ENCODE data around the gene UTF1.

Gene UTF1

DNA sequence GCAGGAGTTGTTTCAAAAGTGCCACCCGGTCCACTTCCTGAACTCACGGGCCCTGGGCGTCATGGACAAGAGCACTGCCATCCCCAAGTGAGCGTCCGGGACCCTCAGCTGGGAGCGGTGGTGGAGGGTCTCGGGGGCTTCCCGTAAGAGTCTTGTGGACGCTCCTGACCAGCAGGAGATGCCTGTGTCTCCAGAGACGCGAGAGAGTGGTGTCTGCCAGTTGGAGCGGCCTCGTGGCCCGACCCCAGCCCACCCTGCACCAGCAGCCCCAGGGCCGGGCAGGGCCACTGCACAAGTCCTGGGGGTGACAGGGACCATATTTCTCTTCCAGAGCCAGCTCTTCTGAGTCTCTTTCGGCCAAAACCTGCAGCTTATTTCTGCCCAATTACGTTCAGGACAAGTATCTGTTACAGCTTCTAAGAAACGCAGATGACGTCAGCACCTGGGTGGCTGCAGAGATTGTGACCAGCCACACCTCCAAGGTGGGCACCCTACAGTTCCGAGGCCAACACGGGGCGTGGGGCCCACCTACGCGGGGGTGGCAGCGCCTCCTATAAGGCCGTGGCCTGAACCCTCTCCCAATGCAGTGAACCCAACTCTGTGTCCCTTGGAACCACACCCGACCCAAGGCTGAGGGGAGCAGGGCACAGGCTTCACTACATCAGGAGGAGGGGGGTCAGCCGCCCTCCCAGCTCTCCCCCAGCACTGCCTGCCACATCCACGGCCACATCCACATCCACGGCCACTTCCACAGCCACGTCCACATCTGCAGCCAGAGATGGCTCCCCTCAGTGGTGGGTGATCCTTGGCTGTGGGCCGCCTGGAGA lies 16.2 kb upstream of the UTF1 start:
- TF ChIP-seq, protein P1, sequence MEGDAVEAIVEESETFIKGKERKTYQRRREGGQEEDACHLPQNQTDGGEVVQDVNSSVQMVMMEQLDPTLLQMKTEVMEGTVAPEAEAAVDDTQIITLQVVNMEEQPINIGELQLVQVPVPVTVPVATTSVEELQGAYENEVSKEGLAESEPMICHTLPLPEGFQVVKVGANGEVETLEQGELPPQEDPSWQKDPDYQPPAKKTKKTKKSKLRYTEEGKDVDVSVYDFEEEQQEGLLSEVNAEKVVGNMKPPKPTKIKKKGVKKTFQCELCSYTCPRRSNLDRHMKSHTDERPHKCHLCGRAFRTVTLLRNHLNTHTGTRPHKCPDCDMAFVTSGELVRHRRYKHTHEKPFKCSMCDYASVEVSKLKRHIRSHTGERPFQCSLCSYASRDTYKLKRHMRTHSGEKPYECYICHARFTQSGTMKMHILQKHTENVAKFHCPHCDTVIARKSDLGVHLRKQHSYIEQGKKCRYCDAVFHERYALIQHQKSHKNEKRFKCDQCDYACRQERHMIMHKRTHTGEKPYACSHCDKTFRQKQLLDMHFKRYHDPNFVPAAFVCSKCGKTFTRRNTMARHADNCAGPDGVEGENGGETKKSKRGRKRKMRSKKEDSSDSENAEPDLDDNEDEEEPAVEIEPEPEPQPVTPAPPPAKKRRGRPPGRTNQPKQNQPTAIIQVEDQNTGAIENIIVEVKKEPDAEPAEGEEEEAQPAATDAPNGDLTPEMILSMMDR (IDR thresholded peaks at IDR 0.05; ENCODE audit: borderline replicate concordance, insufficient read depth, low read depth, low read length): no peak
- no peak overlapping the region for H3K4me3 ChIP-seq (ENCODE audit: low read depth, low read length)

DNA sequence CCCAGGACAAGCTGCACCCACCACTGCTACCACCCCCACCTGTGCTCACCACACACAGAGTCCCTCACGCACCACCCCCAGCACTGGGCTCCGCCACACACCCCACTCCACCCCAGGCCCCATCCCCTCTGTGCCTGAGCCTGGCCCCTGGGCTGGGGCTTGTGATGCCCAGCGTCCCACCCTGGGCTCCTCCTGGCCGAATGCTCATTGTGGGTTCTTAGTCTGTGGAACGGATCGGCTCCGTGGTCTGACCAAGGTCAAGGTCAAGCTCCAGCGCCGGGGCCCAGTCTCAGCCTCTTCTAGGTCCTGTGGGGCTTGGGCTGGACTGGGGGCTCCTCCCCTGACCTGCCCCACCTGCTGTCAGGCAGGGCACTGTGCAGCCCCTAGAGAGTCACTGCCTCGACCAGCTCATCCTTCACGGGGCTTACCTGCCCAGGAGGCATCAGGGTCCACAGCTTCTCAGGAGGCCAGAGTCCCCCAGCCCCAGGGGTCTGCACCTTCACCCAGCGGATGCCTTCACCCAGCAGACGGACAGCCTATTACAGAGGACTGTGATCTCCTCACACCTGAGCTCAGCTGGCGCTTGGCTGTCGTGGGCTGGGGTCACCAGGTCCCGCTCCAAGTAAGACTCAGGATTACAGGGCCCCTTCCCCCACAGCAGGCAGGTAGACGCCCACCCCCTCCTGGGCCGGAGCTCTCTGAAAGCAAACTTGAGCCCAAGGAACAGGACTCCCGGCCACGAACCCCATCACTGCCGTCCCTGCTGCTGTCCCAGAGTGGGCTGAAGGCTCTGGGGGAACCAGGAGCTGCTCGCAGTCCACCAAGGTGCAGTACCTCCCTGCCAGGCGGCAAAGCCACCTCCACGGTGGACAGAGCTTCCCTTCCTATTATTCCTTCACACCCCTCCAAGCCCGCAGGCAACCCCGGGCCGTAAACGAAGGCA lies 15.3 kb upstream of the UTF1 start:
- H3K4me3 ChIP-seq (ENCODE audit: low read depth, low read length): no peak overlapping the region
- TF ChIP-seq, protein P1 (IDR thresholded peaks at IDR 0.05; ENCODE audit: borderline replicate concordance, insufficient read depth, low read depth, low read length): no peak

DNA sequence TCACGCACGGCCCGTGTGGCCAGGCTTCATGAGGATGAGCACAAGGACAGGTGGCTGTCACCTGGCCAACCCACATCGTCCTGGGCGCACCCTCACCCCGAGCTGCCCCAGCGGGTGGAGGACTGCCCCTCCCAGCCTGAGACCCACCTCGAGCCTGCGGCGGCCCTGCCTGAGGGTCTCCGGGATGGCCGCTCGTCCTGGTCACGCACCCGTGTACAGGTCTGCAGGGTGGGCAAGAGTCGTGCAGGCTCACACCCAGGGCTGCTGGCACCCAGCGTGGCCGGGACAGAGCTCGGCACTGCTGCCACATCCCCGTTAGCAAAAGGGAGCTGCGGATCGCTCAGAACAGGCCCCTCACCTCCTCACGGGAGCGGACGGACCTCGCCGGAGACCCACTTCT lies 14.4 kb upstream of the UTF1 start:
- no peak overlapping the region for H3K4me3 ChIP-seq (ENCODE audit: low read depth, low read length)
- TF ChIP-seq, protein P1 (IDR thresholded peaks at IDR 0.05; ENCODE audit: borderline replicate concordance, insufficient read depth, low read depth, low read length): no peak

DNA sequence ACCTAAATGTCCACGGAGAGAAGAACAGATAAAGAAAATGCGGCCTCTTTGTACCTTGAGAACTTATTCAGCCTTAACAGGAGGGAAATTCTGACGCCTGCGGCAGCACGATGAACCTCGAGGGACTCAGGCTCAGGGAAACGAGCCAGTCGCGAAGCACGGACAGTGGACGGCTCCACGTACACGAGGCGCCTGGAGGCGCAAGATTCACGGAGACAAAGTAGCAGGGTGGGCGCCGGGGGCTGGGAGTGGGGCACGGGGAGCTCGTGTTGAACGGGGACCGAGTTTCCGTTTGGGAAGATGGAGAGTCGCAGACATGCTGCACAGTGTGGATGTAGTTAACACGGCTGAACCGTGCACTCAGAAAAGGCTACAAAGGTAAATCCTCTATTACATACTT lies 13.2 kb upstream of the UTF1 start:
- TF ChIP-seq, protein P1 (IDR thresholded peaks at IDR 0.05; ENCODE audit: borderline replicate concordance, insufficient read depth, low read depth, low read length): no peak
- no peak overlapping the region for H3K4me3 ChIP-seq (ENCODE audit: low read depth, low read length)

DNA sequence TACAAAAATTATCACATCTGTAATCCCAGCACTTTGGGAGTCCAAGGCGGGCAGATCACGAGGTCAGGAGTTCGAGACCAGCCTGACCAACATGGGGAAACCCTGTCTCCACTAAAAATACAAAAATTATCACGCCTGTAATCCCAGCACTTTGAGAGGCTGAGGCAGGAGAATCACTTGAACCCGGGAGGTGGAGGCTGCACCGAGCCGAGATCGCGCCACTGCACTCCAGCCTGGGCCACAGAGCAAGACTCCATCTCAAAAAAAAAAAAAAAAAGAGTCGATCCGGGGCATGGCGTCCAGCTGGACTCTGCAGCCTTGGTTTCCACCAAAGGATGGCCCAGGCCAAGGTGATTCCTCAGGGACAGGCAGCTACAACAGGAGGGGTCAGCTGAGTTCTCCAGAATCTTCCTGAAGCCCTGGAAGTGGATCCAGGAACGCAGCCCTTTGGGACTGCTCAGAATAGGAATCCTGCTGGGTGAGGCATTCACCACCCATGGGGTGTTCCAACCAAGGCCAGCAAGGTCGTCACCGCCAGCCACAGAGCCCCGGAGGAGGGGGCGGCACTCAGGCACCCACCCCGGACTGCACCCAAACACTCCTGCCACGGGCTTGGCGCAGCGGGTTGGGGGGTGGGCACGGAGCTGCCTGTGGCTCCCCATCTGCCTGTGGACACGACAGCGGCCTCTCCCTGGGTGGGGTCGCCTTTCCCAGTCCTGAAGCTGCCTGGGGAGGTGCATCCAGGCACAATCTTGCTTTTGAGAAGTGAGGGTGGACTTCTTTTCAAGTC lies 12.0 kb upstream of the UTF1 start:
- H3K4me3 ChIP-seq (ENCODE audit: low read depth, low read length): no peak overlapping the region
- TF ChIP-seq, protein P1 (IDR thresholded peaks at IDR 0.05; ENCODE audit: borderline replicate concordance, insufficient read depth, low read depth, low read length): no peak

DNA sequence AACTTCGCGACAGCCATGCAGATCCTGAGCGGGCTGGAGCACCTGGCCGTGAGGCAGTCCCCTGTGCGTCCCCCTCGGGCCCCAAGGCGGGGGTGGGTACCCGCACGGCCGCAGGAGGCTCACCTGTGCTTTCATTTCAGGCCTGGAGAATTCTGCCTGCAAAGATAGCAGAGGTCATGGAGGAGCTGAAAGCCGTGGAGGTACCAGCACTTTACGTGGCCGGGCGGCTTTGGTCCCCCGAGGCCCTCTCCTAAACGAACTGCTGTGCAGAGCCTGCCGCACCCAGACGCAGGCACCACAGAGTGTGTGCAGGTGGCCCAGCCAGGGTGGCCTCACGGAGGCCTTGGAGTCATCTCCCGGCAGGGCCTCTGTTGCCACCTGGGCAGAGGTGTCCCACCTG lies 11.1 kb upstream of the UTF1 start:
- TF ChIP-seq, protein P1 (IDR thresholded peaks at IDR 0.05; ENCODE audit: borderline replicate concordance, insufficient read depth, low read depth, low read length): no peak
- no peak overlapping the region for H3K4me3 ChIP-seq (ENCODE audit: low read depth, low read length)

All from GM12875 (cell line).